GM12878 (cell line): Measurements from ENCODE around the gene OR13C8. TPM values are rescaled to one million over a fixed set of nuclear protein-coding genes. Genes with fewer than 3 reads are reported as not detected.

Experiments
- ATAC-seq: fragments of 200-7000 bp; cut with Tn5 transposase; 3 replicates; pipeline ENCODE4 v1.9.1; 2020; ENCODE audit warnings: mild to moderate bottlenecking, moderate library complexity
- BruUV-seq: library from RNA; stranded (reverse); fragments of 400-500 nt; replicated peaks from 2 replicates; lab custom pipeline; 2021; lab: Mats Ljungman, UMichigan
- CTCF ChIA-PET: fragments of 300-600 bp; sonication (Branson Sonifier 250); formaldehyde crosslinking; extraction: SDS; loops from one replicate; lab custom pipeline; 2021; ENCODE audit warnings: inconsistent platforms; lab: Yijun Ruan, JAX
- POLR2A ChIA-PET: fragments of 350-600 bp; formaldehyde crosslinking; extraction: SDS; loops from one replicate; lab custom pipeline; 2021; ENCODE audit warnings: inconsistent platforms; lab: Charles Lee
- RAD21 ChIA-PET: fragments of 300-600 bp; sonication (Branson Sonifier 250); formaldehyde crosslinking; loops from one replicate; lab custom pipeline; 2023; ENCODE audit warnings: antibody characterized with exemption; ENCODE audit not compliant: unreplicated experiment; lab: Charles Lee
- SMC1A ChIA-PET: fragments of 300-600 bp; sonication (Branson Sonifier 250); formaldehyde crosslinking; loops from one replicate; lab custom pipeline; 2023; ENCODE audit not compliant: unreplicated experiment, uncharacterized antibody; lab: Charles Lee
- DNase-seq: peaks from one replicate; pipeline ENCODE4 v3.0.0-alpha.2; 2011; ENCODE audit warnings: low read depth, low spot score
- FAIRE-seq: peaks from 3 replicates; lab custom pipeline; 2011; peaks lifted over from hg19 to GRCh38; lab: Jason Lieb, UNC
- H2AFZ ChIP-seq: 2 replicates; pipeline ENCODE4 v1.6.0; 2011; ENCODE audit warnings: low read depth, low read length, control low read depth; ENCODE audit not compliant: control insufficient read depth
- H3K27ac ChIP-seq: 2 replicates; pipeline ENCODE4 v1.5.1; 2011; ENCODE audit warnings: control low read depth; ENCODE audit not compliant: control insufficient read depth, insufficient read depth
- H3K27me3 ChIP-seq, 2 experiments: replicated peaks in 1 of 2; 2 replicates each; pipeline versions ENCODE4 v1.6.0 to v1.6.1; 2011; ENCODE audit warnings: low read length in 1 of 2; ENCODE audit not compliant: control insufficient read depth in 2 of 2, insufficient read depth in 2 of 2
- H3K36me3 ChIP-seq, 2 experiments: 2 replicates each; pipeline ENCODE4 v1.5.1; 2011; ENCODE audit warnings: low read length in 1 of 2; ENCODE audit not compliant: control insufficient read depth in 2 of 2, insufficient read depth in 2 of 2
- H3K4me1 ChIP-seq: 2 replicates; pipeline ENCODE4 v1.6.1; 2011; ENCODE audit warnings: mild to moderate bottlenecking, low read length, moderate library complexity, mixed read lengths; ENCODE audit not compliant: control insufficient read depth, insufficient read depth
- H3K4me2 ChIP-seq: 2 replicates; pipeline ENCODE4 v1.6.0; 2011; ENCODE audit warnings: control low read depth; ENCODE audit not compliant: control insufficient read depth, insufficient read depth
- H3K4me3 ChIP-seq: fragments of 200-600 bp; sonication (generic); 2 replicates; pipeline ENCODE4 v1.5.1; 2016
- H3K79me2 ChIP-seq: 2 replicates; pipeline ENCODE4 v1.6.0; 2011; ENCODE audit warnings: low read length; ENCODE audit not compliant: control insufficient read depth, insufficient read depth
- H3K9ac ChIP-seq: 2 replicates; pipeline ENCODE4 v1.8.0; 2011; ENCODE audit warnings: low read length, control low read depth, mixed read lengths; ENCODE audit not compliant: control insufficient read depth, insufficient read depth
- H3K9me3 ChIP-seq: replicated peaks from 3 replicates; pipeline ENCODE4 v1.5.1; 2011; ENCODE audit warnings: mild to moderate bottlenecking, low read length; ENCODE audit not compliant: control insufficient read depth, insufficient read depth
- H4K20me1 ChIP-seq: 2 replicates; pipeline ENCODE4 v1.6.0; 2011; ENCODE audit not compliant: control insufficient read depth, insufficient read depth
- BCL11A ChIP-seq: IDR thresholded peaks from 2 replicates; pipeline ENCODE4 v1.6.1; 2011; ENCODE audit warnings: low read depth, low read length
- BHLHE40 ChIP-seq, 2 experiments: fragments of 450-650 bp in 1 of 2; IDR thresholded peaks; 2 replicates each; pipeline ENCODE4 v1.6.1; 2011 to 2017; ENCODE audit warnings: low read depth in 2 of 2, borderline replicate concordance in 1 of 2, improper control_type of control experiment in 1 of 2, low read length in 1 of 2, mild to moderate bottlenecking in 1 of 2
- CEBPZ ChIP-seq: fragments of 150-350 bp; IDR thresholded peaks from 2 replicates; pipeline ENCODE4 v1.6.1; 2016; ENCODE audit warnings: low read depth, low read length
- ETV6 ChIP-seq, 2 experiments: fragments of 450-650 bp in 1 of 2; IDR thresholded peaks in 1 of 2; conservative IDR thresholded peaks in 1 of 2; 2 replicates each; pipeline ENCODE4 v1.6.1; 2014; ENCODE audit warnings: antibody characterized with exemption in 1 of 2, borderline replicate concordance in 1 of 2, low read depth in 1 of 2, mild to moderate bottlenecking in 1 of 2, moderate library complexity in 1 of 2
- GABPA ChIP-seq: IDR thresholded peaks from 2 replicates; pipeline ENCODE4 v1.6.1; 2014; ENCODE audit warnings: antibody characterized with exemption, low read depth, mild to moderate bottlenecking, inconsistent platforms
- JUNB ChIP-seq: IDR thresholded peaks from 2 replicates; pipeline ENCODE4 v1.6.1; 2016; ENCODE audit warnings: antibody characterized with exemption, mild to moderate bottlenecking
- NBN ChIP-seq: fragments of 450-650 bp; IDR thresholded peaks from 2 replicates; pipeline ENCODE4 v1.6.1; 2016
- NFYA ChIP-seq: IDR thresholded peaks from 2 replicates; pipeline ENCODE4 v1.6.1; 2011; ENCODE audit warnings: low read depth, mild to moderate bottlenecking, low read length, improper control_type of control experiment, borderline replicate concordance
- NR2C1 ChIP-seq: fragments of 450-650 bp; IDR thresholded peaks from 2 replicates; pipeline ENCODE4 v1.6.1; 2017; ENCODE audit warnings: antibody characterized with exemption, mild to moderate bottlenecking, moderate library complexity
- POU2F2 ChIP-seq: IDR thresholded peaks from 3 replicates; pipeline ENCODE4 v1.6.1; 2011; ENCODE audit warnings: low read depth, mild to moderate bottlenecking, low read length, borderline replicate concordance
- RB1 ChIP-seq: fragments of 450-650 bp; formaldehyde crosslinking; IDR thresholded peaks from 2 replicates; pipeline ENCODE4 v1.6.1; 2017; ENCODE audit warnings: mild to moderate bottlenecking, borderline replicate concordance
- RCOR1 ChIP-seq: conservative IDR thresholded peaks from 2 replicates; pipeline ENCODE4 v1.6.1; 2012; ENCODE audit warnings: low read depth, low read length, improper control_type of control experiment
- SMARCA5 ChIP-seq: fragments of 450-650 bp; IDR thresholded peaks from 2 replicates; pipeline ENCODE4 v1.6.1; 2017; ENCODE audit warnings: mild to moderate bottlenecking
- SUPT20H ChIP-seq: IDR thresholded peaks from 2 replicates; pipeline ENCODE4 v1.6.1; 2011; ENCODE audit warnings: low read depth, mild to moderate bottlenecking, low read length, moderate library complexity, borderline replicate concordance; ENCODE audit not compliant: control insufficient read depth
- ZNF217 ChIP-seq: fragments of 450-650 bp; IDR thresholded peaks from 2 replicates; pipeline ENCODE4 v1.6.1; 2017; ENCODE audit warnings: antibody characterized with exemption, mild to moderate bottlenecking
- ZNF24 ChIP-seq: fragments of 450-650 bp; IDR thresholded peaks from 2 replicates; pipeline ENCODE4 v1.6.1; 2017; ENCODE audit warnings: antibody characterized with exemption, mild to moderate bottlenecking
- ZNF592 ChIP-seq: fragments of 450-650 bp; IDR thresholded peaks from 2 replicates; pipeline ENCODE4 v1.6.1; 2017; ENCODE audit warnings: mild to moderate bottlenecking, moderate library complexity
- WGBS: methylation state at CpG from one replicate; pipeline ENCODE4 v1.1.6; 2016; ENCODE audit warnings: low lambda C conversion rate; ENCODE audit not compliant: insufficient replicate concordance, insufficient coverage; ENCODE audit errors: missing lambda C conversion rate; 5-methylcytosine and 5-hydroxymethylcytosine counted together
- in situ Hi-C: fragments of 300-500 bp; cut with MboI; formaldehyde crosslinking; loops from 9 replicates; pipeline ENCODE4 v1.14.3; 2018; ENCODE audit warnings: mixed read lengths
- intact Hi-C: fragments of 100-400 bp; cut with micrococcal nuclease; formaldehyde crosslinking; loops from one replicate; pipeline ENCODE4 v1.14.2; 2022; ENCODE audit not compliant: unreplicated experiment
- polyA plus RNA-seq, 11 experiments: library from polyadenylated mRNA; depleted of rRNA in 4 of 11; unstranded in 6 of 11; stranded (reverse) in 5 of 11; fragments of >200 nt; fragmentation: Nextera tagmentation in 4 of 11; fragmentation: Illumina TruSeq in 1 of 11; extraction: Ambion mirVana in 4 of 11; extraction: Trizol in 1 of 11; gene quantifications; 1 replicate in 1 of 11; 2 replicates in 10 of 11; pipeline versions ENCODE4 v1.2.1 to v1.2.3, GENCODE V29; 2011 to 2016; ENCODE audit warnings: inconsistent platforms in 2 of 11, missing spikeins in 2 of 11, low read depth in 1 of 11
- total RNA-seq, 4 experiments: library from RNA; depleted of rRNA in 3 of 4; stranded (reverse); fragments of >200 nt in 3 of 4; fragmentation: Illumina TruSeq in 1 of 4; extraction: Trizol in 1 of 4; gene quantifications; 2 replicates each; pipeline versions ENCODE4 v1.2.1 to v1.2.3, GENCODE V29; 2013 to 2021

The OR13C8 gene
- total and polyA plus RNA-seq, 10 of the 15 experiments (the other 5 are each of a cell fraction or from before 2014, with no cell fraction given), result not detected

GRCh38 chr9:104586496-104587180 lies 17.7 kb downstream of the OR13C8 start (continued):
- TF ChIP-seq CEBPZ (no peak), ETV6 (conservative IDR thresholded peaks at IDR 0.05 in 1 of 2, IDR thresholded peaks at IDR 0.05 in 1 of 2; ENCODE audit: borderline replicate concordance in 1 of 2, low read depth in 1 of 2) (no peak), NR2C1 (no peak)

GRCh38 chr9:104589626-104590025 lies 20.7 kb downstream of the OR13C8 start:
- Histone ChIP-seq H3K9ac (no peak overlapping the region), H3K79me2 (no peaks in the 10 kb centered on the region), H3K27ac (no peak overlapping the region), H3K4me3 (no peak overlapping the region), H3K27me3 (no peaks in the 10 kb centered on the region), H3K4me1 (no peaks in the 10 kb centered on the region), H3K36me3 (no peaks in the 10 kb centered on the region), H3K9me3 (no peaks in the 10 kb centered on the region), H2AFZ (no peak overlapping the region), H4K20me1 (no peaks in the 10 kb centered on the region), H3K4me2 (no peak overlapping the region)
- intact Hi-C loops (no loop called here), in situ Hi-C loops (no loop called here)
- SMC1A ChIA-PET, result interaction anchor here (1.0 kb wide), 1 partner anchor 20 kb away, joined by 3 read pairs; no protein-coding TSS in a partner anchor
- DNase-seq (no peak), FAIRE-seq (no peak), ATAC-seq (no peak)
- no TSS peak for BruUV-seq
- CTCF ChIA-PET, result no interaction called here
- POLR2A ChIA-PET, result no interaction called here
- RAD21 ChIA-PET, result no interaction called here
- WGBS, result 0% methylated on average over 1 of the region's 1 CpG
- TF ChIP-seq SUPT20H, result no peak
- TF ChIP-seq ZNF217, result no peak
- no peak for TF ChIP-seq RB1
- TF ChIP-seq NFYA, result no peak
- TF ChIP-seq ZNF592, result no peak
- no peak for TF ChIP-seq NBN
- no peak for TF ChIP-seq NR2C1
- no peak for TF ChIP-seq GABPA
- no peak for TF ChIP-seq JUNB
- TF ChIP-seq POU2F2, result no peak
- TF ChIP-seq BCL11A, result no peak
- no peak for TF ChIP-seq RCOR1
- TF ChIP-seq SMARCA5, result no peak
- TF ChIP-seq BHLHE40 (IDR thresholded peaks at IDR 0.05; ENCODE audit: borderline replicate concordance in 1 of 2, low read depth in 2 of 2, low read length in 1 of 2), result no peak
- no peak for TF ChIP-seq ZNF24
